ENCODE data around the gene TP53TG3E.
"Not testable (repeated sequence)": the region's sequence is repeated elsewhere in the genome, so short reads cannot be mapped to it uniquely, and the experiment has no call there.

Gene TP53TG3E, protein sequence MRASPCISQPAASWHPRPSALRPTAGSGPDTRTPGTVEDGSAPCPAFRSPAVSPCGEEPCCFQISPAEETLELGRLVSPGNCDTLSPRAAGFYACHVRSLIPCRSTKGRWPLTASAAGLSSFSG

DNA sequence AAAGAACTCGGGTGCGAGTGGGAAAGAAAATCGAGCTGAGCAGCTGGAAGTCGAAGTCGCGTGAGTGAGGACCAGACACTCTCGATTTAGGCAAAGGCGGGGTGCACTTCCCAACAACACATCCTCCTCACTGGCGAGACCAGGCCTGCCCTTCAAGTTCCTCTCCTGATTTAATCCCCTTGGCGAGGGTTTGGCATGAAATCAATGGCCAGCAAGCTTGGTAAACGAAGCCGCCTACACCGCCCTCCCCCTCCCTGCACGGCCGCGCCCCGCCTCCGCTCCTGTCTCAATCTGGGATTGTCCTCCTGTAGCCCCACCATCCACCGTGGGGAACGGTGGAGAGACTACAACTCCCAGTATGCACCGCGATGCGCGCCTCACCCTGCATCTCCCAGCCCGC is at the start of gene TP53TG3E:
Gene TP53TG3E (plus strand): TSS at position 301 of the 400 bp plus-strand sequence. CDS start 68 bp downstream, at position 369.
- DNase-seq, result not testable (repeated sequence)

DNA sequence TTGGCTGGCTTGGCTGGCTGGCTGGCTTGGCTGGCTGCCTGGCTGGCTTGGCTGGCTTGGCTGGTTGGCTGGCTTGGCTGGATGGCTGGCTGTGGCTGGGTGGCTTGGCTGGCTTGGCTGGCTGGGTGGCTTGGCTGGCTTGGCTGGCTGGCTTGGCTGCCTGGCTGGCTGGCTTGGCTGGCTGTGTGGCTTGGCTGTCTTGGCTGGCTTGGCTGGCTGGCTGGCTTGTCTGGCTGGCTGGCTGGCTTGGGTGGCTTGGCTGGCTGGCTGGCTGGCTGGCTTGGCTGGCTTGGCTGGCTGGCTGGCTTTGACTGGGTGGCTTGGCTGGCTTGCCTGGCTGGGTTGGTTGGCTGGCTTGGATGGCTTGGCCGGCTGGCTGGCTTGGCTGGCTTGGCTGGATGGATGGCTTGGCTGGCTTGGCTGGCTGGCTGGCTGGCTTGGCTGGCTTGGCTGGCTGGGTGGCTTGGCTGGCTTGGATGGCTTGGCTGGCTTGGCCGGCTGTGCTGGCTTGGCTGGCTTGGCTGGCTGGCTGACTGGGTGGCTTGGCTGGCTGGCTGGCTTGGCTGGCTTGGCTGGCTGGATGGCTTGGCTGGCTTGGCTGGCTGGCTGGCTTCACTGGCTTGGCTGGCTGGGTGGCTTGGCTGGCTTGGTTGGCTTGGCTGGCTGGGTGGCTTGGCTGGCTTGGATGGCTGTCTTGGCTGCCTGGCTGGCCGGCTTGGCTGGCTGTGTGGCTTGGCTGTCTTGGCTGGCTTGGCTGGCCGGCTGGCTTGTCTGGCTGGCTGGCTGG is 32.3 kb downstream of the TP53TG3E start:
- DNase-seq, result not testable (repeated sequence)

DNA sequence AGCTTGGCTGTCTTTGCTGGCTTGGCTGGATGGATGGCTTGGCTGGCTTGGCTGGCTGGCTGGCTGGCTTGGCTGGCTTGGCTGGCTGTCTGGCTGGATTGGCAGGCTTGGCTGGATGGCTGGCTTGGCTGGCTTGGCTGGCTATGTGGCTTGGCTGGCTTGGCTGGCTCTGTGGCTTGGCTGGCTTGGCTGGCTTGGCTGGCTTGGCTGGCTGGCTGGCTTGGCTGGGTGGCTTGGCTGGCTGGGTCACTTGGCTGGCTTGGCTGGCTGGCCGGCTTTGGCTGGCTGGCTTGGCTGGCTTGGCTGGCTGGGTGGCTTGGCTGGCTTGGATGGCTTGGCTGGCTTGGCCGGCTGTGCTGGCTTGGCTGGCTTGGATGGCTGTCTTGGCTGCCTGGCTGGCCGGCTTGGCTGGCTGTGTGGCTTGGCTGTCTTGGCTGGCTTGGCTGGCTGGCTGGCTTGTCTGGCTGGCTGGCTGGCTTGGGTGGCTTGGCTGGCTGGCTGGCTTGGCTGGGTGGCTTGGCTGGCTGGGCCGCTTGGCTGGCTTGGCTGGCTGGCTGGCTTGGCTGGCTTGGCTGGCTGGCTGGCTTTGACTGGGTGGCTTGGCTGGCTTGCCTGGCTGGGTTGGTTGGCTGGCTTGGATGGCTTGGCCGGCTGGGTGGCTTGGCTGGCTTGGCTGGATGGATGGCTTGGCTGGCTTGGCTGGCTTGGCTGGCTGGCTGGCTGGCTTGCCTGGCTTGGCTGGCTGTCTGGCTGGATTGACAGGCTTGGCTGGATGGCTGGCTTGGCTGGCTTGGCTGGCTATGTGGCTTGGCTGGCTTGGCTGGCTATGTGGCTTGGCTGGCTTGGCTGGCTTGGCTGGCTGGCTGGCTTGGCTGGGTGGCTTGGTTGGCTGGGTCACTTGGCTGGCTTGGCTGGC is 33.8 kb downstream of the TP53TG3E start:
- not testable (repeated sequence) for DNase-seq

DNA sequence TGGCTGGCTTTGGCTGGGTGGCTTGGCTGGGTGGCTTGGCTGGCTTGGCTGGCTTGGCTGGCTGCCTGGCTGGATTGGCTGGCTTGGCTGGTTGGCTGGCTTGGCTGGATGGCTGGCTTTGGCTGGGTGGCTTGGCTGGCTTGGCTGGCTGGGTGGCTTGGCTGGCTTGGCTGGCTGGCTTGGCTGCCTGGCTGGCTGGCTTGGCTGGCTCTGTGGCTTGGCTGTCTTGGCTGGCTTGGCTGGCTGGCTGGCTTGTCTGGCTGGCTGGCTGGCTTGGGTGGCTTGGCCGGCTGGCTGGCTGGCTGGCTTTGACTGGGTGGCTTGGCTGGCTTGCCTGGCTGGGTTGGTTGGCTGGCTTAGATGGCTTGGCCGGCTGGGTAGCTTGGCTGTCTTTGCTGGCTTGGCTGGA is 34.4 kb downstream of the TP53TG3E start:
- DNase-seq, result not testable (repeated sequence)

DNA sequence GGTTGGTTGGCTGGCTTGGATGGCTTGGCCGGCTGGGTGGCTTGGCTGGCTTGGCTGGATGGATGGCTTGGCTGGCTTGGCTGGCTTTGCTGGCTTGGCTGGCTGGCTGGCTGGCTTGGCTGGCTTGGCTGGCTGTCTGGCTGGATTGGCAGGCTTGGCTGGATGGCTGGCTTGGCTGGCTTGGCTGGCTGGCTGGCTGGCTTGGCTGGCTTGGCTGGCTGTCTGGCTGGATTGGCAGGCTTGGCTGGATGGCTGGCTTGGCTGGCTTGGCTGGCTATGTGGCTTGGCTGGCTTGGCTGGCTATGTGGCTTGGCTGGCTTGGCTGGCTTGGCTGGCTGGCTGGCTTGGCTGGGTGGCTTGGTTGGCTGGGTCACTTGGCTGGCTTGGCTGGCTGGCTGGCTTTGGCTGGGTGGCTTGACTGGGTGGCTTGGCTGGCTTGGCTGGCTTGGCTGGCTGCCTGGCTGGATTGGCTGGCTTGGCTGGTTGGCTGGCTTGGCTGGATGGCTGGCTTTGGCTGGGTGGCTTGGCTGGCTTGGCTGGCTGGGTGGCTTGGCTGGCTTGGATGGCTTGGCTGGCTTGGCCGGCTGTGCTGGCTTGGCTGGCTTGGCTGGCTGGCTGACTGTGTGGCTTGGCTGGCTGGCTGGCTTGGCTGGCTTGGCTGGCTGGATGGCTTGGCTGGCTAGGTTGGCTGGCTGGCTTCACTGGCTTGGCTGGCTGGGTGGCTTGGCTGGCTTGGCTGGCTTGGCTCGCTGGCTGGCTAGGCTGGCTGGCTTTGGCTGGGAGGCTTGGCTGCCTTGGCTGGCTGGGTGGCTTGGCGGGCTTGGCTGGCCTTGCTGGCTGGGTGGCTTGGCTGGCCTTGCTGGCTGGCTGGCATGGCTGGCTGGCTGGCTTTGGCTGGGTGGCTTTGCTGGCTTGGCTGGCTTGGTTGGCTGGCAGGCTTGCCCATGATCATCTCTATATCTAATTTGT is 35.3 kb downstream of the TP53TG3E start:
- DNase-seq, result not testable (repeated sequence)
